ENCODE results near the gene C5orf34.

C5orf34 gene

GRCh38 chr5:43536972-43537371 is 22.0 kb upstream of the C5orf34 start:
- TF ChIP-seq GABPA (IDR thresholded peaks at IDR 0.05; ENCODE audit: low read depth) (no peak), SPI1 (IDR thresholded peaks at IDR 0.05; ENCODE audit: borderline replicate concordance, low read depth) (no peak), POLR2AphosphoS5 (IDR thresholded peaks at IDR 0.05; ENCODE audit: low read depth) (no peak)
- TF ChIP-seq, protein P1, sequence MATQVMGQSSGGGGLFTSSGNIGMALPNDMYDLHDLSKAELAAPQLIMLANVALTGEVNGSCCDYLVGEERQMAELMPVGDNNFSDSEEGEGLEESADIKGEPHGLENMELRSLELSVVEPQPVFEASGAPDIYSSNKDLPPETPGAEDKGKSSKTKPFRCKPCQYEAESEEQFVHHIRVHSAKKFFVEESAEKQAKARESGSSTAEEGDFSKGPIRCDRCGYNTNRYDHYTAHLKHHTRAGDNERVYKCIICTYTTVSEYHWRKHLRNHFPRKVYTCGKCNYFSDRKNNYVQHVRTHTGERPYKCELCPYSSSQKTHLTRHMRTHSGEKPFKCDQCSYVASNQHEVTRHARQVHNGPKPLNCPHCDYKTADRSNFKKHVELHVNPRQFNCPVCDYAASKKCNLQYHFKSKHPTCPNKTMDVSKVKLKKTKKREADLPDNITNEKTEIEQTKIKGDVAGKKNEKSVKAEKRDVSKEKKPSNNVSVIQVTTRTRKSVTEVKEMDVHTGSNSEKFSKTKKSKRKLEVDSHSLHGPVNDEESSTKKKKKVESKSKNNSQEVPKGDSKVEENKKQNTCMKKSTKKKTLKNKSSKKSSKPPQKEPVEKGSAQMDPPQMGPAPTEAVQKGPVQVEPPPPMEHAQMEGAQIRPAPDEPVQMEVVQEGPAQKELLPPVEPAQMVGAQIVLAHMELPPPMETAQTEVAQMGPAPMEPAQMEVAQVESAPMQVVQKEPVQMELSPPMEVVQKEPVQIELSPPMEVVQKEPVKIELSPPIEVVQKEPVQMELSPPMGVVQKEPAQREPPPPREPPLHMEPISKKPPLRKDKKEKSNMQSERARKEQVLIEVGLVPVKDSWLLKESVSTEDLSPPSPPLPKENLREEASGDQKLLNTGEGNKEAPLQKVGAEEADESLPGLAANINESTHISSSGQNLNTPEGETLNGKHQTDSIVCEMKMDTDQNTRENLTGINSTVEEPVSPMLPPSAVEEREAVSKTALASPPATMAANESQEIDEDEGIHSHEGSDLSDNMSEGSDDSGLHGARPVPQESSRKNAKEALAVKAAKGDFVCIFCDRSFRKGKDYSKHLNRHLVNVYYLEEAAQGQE (IDR thresholded peaks at IDR 0.05; ENCODE audit: insufficient replicate concordance, low read depth): no peak
- TF ChIP-seq, protein P2, sequence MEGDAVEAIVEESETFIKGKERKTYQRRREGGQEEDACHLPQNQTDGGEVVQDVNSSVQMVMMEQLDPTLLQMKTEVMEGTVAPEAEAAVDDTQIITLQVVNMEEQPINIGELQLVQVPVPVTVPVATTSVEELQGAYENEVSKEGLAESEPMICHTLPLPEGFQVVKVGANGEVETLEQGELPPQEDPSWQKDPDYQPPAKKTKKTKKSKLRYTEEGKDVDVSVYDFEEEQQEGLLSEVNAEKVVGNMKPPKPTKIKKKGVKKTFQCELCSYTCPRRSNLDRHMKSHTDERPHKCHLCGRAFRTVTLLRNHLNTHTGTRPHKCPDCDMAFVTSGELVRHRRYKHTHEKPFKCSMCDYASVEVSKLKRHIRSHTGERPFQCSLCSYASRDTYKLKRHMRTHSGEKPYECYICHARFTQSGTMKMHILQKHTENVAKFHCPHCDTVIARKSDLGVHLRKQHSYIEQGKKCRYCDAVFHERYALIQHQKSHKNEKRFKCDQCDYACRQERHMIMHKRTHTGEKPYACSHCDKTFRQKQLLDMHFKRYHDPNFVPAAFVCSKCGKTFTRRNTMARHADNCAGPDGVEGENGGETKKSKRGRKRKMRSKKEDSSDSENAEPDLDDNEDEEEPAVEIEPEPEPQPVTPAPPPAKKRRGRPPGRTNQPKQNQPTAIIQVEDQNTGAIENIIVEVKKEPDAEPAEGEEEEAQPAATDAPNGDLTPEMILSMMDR (IDR thresholded peaks at IDR 0.05; ENCODE audit: insufficient read depth, low read length): no peak
- no peak for DNase-seq (ENCODE audit: low read depth in 1 of 2, low spot score in 1 of 2)
- H3K27ac ChIP-seq (replicated peaks): no peak overlapping the region
- H3K27me3 ChIP-seq (ENCODE audit: insufficient read depth, poor library complexity, severe bottlenecking): no peaks in the 10 kb centered on the region
- no peak overlapping the region for H3K4me3 ChIP-seq (replicated peaks; ENCODE audit: insufficient read depth, low read length)

DNA sequence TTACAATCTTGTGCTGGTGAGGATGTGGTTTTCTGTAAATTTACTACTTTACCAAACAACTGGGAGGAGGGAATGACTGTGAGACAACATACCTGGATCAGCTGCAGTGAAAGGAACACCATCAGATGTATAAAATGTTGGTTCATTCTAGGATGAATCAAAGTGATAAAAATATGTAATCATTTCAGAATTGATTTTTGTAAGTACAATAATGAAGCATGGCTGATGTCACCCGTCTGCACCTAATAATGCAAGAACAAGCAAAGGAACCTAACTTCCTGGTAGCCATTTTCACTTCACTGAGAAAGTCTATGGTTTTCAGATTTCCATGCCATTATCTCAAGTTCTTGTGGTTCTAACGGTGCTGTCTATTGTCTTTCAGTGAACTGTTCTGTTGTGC is 18.7 kb upstream of the C5orf34 start:
- no peak overlapping the region for H3K4me3 ChIP-seq (replicated peaks; ENCODE audit: insufficient read depth, low read length)
- H3K27me3 ChIP-seq (ENCODE audit: insufficient read depth, poor library complexity, severe bottlenecking): no peaks in the 10 kb centered on the region
- no peak overlapping the region for H3K27ac ChIP-seq (replicated peaks)
- TF ChIP-seq, protein P1 (IDR thresholded peaks at IDR 0.05; ENCODE audit: insufficient replicate concordance, low read depth): no peak
- TF ChIP-seq GABPA (IDR thresholded peaks at IDR 0.05; ENCODE audit: low read depth): no peak
- no peak for TF ChIP-seq POLR2AphosphoS5 (IDR thresholded peaks at IDR 0.05; ENCODE audit: low read depth)
- TF ChIP-seq, protein P2 (IDR thresholded peaks at IDR 0.05; ENCODE audit: insufficient read depth, low read length): no peak
- TF ChIP-seq SPI1 (IDR thresholded peaks at IDR 0.05; ENCODE audit: borderline replicate concordance, low read depth): no peak
- DNase-seq (ENCODE audit: low read depth in 1 of 2, low spot score in 1 of 2): no peak

GRCh38 chr5:43530648-43531047 is 15.7 kb upstream of the C5orf34 start:
- Histone ChIP-seq H3K4me3 (replicated peaks; ENCODE audit: insufficient read depth, low read length) (no peak overlapping the region), H3K27me3 (ENCODE audit: insufficient read depth, poor library complexity, severe bottlenecking) (no peaks in the 10 kb centered on the region), H3K27ac (replicated peaks) (no peak overlapping the region)
- TF ChIP-seq SPI1 (IDR thresholded peaks at IDR 0.05; ENCODE audit: borderline replicate concordance, low read depth) (no peak), GABPA (IDR thresholded peaks at IDR 0.05; ENCODE audit: low read depth) (no peak), POLR2AphosphoS5 (IDR thresholded peaks at IDR 0.05; ENCODE audit: low read depth) (no peak)
- TF ChIP-seq, protein P1 (IDR thresholded peaks at IDR 0.05; ENCODE audit: insufficient replicate concordance, low read depth): no peak
- TF ChIP-seq, protein P2 (IDR thresholded peaks at IDR 0.05; ENCODE audit: insufficient read depth, low read length): no peak
- DNase-seq (ENCODE audit: low read depth in 1 of 2, low spot score in 1 of 2): no peak

All from HL-60 (cell line).